NB4 (cell line): ENCODE results near the gene HAVCR2.

Source experiments
- TF ChIP-seq, protein P1 (sequence below): IDR thresholded peaks from one replicate; pipeline ENCODE4 v1.5.1; 2012; ENCODE audit warnings: low read depth, low read length
- TF ChIP-seq, protein P2 (sequence below): IDR thresholded peaks from 2 replicates; pipeline ENCODE4 v1.6.1; 2011; ENCODE audit warnings: low read depth, low read length

DNA sequence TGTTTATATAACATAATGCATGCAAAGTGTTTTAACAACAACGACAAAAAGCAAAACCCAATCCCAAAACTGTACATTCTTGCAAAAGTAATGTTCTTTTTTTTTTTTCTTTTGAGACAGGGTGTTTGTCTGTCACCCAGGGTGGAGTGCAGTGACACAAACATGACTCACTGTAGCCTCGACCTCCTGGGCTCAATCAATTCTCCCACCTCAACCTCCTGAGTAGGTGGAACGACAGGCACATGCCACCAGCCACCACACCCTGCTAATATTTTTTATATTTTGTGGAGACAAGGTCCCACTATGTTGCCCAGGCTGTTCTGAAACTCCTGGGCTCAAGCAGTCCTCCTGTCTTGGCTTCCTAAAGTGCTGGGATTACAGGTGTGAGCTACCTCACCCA is 36.3 kb downstream of the HAVCR2 start:
- TF ChIP-seq, protein P1, sequence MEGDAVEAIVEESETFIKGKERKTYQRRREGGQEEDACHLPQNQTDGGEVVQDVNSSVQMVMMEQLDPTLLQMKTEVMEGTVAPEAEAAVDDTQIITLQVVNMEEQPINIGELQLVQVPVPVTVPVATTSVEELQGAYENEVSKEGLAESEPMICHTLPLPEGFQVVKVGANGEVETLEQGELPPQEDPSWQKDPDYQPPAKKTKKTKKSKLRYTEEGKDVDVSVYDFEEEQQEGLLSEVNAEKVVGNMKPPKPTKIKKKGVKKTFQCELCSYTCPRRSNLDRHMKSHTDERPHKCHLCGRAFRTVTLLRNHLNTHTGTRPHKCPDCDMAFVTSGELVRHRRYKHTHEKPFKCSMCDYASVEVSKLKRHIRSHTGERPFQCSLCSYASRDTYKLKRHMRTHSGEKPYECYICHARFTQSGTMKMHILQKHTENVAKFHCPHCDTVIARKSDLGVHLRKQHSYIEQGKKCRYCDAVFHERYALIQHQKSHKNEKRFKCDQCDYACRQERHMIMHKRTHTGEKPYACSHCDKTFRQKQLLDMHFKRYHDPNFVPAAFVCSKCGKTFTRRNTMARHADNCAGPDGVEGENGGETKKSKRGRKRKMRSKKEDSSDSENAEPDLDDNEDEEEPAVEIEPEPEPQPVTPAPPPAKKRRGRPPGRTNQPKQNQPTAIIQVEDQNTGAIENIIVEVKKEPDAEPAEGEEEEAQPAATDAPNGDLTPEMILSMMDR: no peak
- TF ChIP-seq, protein P2, sequence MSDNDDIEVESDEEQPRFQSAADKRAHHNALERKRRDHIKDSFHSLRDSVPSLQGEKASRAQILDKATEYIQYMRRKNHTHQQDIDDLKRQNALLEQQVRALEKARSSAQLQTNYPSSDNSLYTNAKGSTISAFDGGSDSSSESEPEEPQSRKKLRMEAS: no peak
